A673 (cell line): ENCODE data around the gene TCF12. TPM values are rescaled to one million over a fixed set of nuclear protein-coding genes. Genes with fewer than 3 reads are reported as not detected.

Experiments used
- BruUV-seq: library from RNA; stranded (reverse); fragments of 400-500 nt; replicated peaks from 2 replicates; lab custom pipeline; 2021; lab: Mats Ljungman, UMichigan
- CTCF ChIA-PET: fragments of 300-600 bp; sonication (Branson Sonifier 250); formaldehyde crosslinking; loops from one replicate; lab custom pipeline; 2022; ENCODE audit warnings: antibody characterized with exemption; lab: Charles Lee
- POLR2A ChIA-PET: fragments of 300-600 bp; sonication (Branson Sonifier 250); formaldehyde crosslinking; loops from one replicate; lab custom pipeline; 2022; ENCODE audit warnings: antibody characterized with exemption; ENCODE audit not compliant: low non-redundant PET; lab: Charles Lee
- DNase-seq: peaks from one replicate; pipeline ENCODE4 v3.0.0-alpha.2; 2015; ENCODE audit warnings: low spot score
- H3K27ac ChIP-seq: fragments of 200-600 bp; sonication (generic); 2 replicates; pipeline ENCODE4 v1.5.1; 2016; ENCODE audit warnings: mixed run types, low read depth, mild to moderate bottlenecking, mixed read lengths, antibody characterized with exemption, low read length; ENCODE audit not compliant: poor library complexity, severe bottlenecking
- H3K27me3 ChIP-seq: fragments of 200-600 bp; sonication (generic); replicated peaks from 2 replicates; pipeline ENCODE4 v1.6.1; 2017; ENCODE audit warnings: mixed run types, low read depth, mild to moderate bottlenecking, mixed read lengths, antibody characterized with exemption, low read length; ENCODE audit not compliant: insufficient read depth, poor library complexity
- H3K36me3 ChIP-seq: fragments of 200-600 bp; sonication (generic); 2 replicates; pipeline ENCODE4 v1.6.1; 2016; ENCODE audit warnings: mixed run types, mild to moderate bottlenecking, mixed read lengths, antibody characterized with exemption, low read length; ENCODE audit not compliant: insufficient read depth, poor library complexity, severe bottlenecking
- H3K4me1 ChIP-seq: fragments of 200-600 bp; sonication (generic); 2 replicates; pipeline ENCODE4 v1.6.1; 2017; ENCODE audit warnings: mixed run types, mild to moderate bottlenecking, mixed read lengths, antibody characterized with exemption, low read length; ENCODE audit not compliant: insufficient read depth, poor library complexity, severe bottlenecking
- H3K4me3 ChIP-seq: fragments of 200-600 bp; sonication (generic); 2 replicates; pipeline ENCODE4 v1.5.1; 2016; ENCODE audit warnings: low read depth, mixed run types, mild to moderate bottlenecking, mixed read lengths, low read length; ENCODE audit not compliant: poor library complexity, severe bottlenecking
- H3K9me3 ChIP-seq: fragments of 200-600 bp; sonication (generic); 2 replicates; pipeline ENCODE4 v1.6.1; 2016; ENCODE audit warnings: mixed run types, low read depth, mild to moderate bottlenecking, mixed read lengths, antibody characterized with exemption, low read length; ENCODE audit not compliant: poor library complexity, severe bottlenecking
- CTCF ChIP-seq: fragments of 300-800, 200-600 bp; sonication (generic); conservative IDR thresholded peaks from 2 replicates; pipeline ENCODE4 v1.5.1; 2017; ENCODE audit warnings: low read depth, mild to moderate bottlenecking, antibody characterized with exemption, low read length, moderate library complexity, mixed read lengths
- EZH2 ChIP-seq: fragments of 200-600 bp; sonication (generic); IDR thresholded peaks from 2 replicates; pipeline ENCODE4 v1.6.1; 2017; ENCODE audit warnings: borderline replicate concordance, low read depth, mild to moderate bottlenecking, mixed read lengths, antibody characterized with exemption, low read length; ENCODE audit not compliant: poor library complexity, severe bottlenecking
- intact Hi-C: fragments of 100-400 bp; cut with micrococcal nuclease; formaldehyde crosslinking; loops from one replicate; pipeline ENCODE4 v1.10.0; 2022; ENCODE audit not compliant: unreplicated experiment
- total RNA-seq: library from RNA; stranded (reverse); gene quantifications from 2 replicates; pipeline ENCODE4 v1.2.3, GENCODE V29; 2021

TCF12 gene
- total RNA-seq, 1 experiment from 2014 or later, result 351 TPM

GRCh38 chr15:56927816-56928215 is 9.4 kb downstream of the TCF12 start:
- Histone ChIP-seq H3K4me3 (no peak overlapping the region), H3K36me3 (peaks cover 32% of the 10 kb centered on the region), H3K9me3 (no peaks in the 10 kb centered on the region), H3K27ac (no peak overlapping the region), H3K4me1 (peaks cover 78% of the 10 kb centered on the region), H3K27me3 (no peaks in the 10 kb centered on the region)
- no TSS peak for BruUV-seq
- intact Hi-C loops, result no loop called here
- POLR2A ChIA-PET, result no interaction called here
- CTCF ChIA-PET, result interaction anchor here (1.0 kb wide), 1 partner anchor 10 kb away, joined by 3 read pairs; the partner anchor contains the start of gene TCF12
- TF ChIP-seq CTCF (no peak), EZH2 (no peak)
- DNase-seq, result no peak

- Histone ChIP-seq H3K4me3 (no peak overlapping the region), H3K27me3 (no peaks in the 10 kb centered on the region), H3K27ac (peak overlapping the region; percentile 40), H3K36me3 (peaks cover 22% of the 10 kb centered on the region), H3K9me3 (no peaks in the 10 kb centered on the region), H3K4me1 (peaks cover 70% of the 10 kb centered on the region)
- peak; percentile 35 for DNase-seq
- CTCF ChIA-PET, result no interaction called here
- intact Hi-C loops, result no loop called here
- BruUV-seq, result no TSS peak
- POLR2A ChIA-PET, result no interaction called here
- TF ChIP-seq CTCF (no peak), EZH2 (no peak)
These were observed 11.0 kb downstream of the TCF12 start for GRCh38 chr15:56929399-56929798.

GRCh38 chr15:56929933-56930332 is 11.5 kb downstream of the TCF12 start:
- intact Hi-C loops, result no loop called here
- no TSS peak for BruUV-seq
- POLR2A ChIA-PET, result no interaction called here

More at GRCh38 chr15:56929933-56930332, 11.5 kb downstream of the TCF12 start:
- H3K36me3 ChIP-seq, result peaks cover 25% of the 10 kb centered on the region
- no peak for DNase-seq
- peaks cover 70% of the 10 kb centered on the region for H3K4me1 ChIP-seq
- H3K4me3 ChIP-seq, result no peak overlapping the region
- TF ChIP-seq EZH2 (no peak), CTCF (no peak)
- no peaks in the 10 kb centered on the region for H3K9me3 ChIP-seq
- CTCF ChIA-PET, result no interaction called here
- H3K27me3 ChIP-seq, result no peaks in the 10 kb centered on the region
- no peak overlapping the region for H3K27ac ChIP-seq
